GM06990 (cell line): Measurements from ENCODE around the gene RIC3.

ENCODE experiments used
- DNase-seq: peaks from one replicate; pipeline ENCODE4 v3.0.0-alpha.2; 2011; ENCODE audit not compliant: insufficient read length; ENCODE audit errors: extremely low read depth
- H3K27me3 ChIP-seq: replicated peaks from 2 replicates; pipeline ENCODE4 v1.6.0; 2011; ENCODE audit warnings: low read length; ENCODE audit not compliant: control insufficient read depth, insufficient read depth
- H3K36me3 ChIP-seq: 2 replicates; pipeline ENCODE4 v1.5.1; 2011; ENCODE audit warnings: low read length; ENCODE audit not compliant: control insufficient read depth, insufficient read depth
- H3K4me3 ChIP-seq: replicated peaks from 2 replicates; pipeline ENCODE4 v1.5.1; 2011; ENCODE audit warnings: low read depth, mild to moderate bottlenecking, control low read depth, low read length
- CTCF ChIP-seq: IDR thresholded peaks from 2 replicates; pipeline ENCODE4 v1.5.1; 2011; ENCODE audit warnings: low read length, control low read depth, mild to moderate bottlenecking, inconsistent platforms; ENCODE audit not compliant: insufficient read depth, poor library complexity, severe bottlenecking

The RIC3 gene

GRCh38 chr11:8086001-8086479, 82.8 kb downstream of the RIC3 start:
- peaks cover 2% of the 10 kb centered on the region; the same call in 1 of the 2 replicates for H3K27me3 ChIP-seq
- H3K4me3 ChIP-seq: no peak overlapping the region
- no peak for TF ChIP-seq CTCF
- no peaks in the 10 kb centered on the region for H3K36me3 ChIP-seq
- no peak for DNase-seq

DNA sequence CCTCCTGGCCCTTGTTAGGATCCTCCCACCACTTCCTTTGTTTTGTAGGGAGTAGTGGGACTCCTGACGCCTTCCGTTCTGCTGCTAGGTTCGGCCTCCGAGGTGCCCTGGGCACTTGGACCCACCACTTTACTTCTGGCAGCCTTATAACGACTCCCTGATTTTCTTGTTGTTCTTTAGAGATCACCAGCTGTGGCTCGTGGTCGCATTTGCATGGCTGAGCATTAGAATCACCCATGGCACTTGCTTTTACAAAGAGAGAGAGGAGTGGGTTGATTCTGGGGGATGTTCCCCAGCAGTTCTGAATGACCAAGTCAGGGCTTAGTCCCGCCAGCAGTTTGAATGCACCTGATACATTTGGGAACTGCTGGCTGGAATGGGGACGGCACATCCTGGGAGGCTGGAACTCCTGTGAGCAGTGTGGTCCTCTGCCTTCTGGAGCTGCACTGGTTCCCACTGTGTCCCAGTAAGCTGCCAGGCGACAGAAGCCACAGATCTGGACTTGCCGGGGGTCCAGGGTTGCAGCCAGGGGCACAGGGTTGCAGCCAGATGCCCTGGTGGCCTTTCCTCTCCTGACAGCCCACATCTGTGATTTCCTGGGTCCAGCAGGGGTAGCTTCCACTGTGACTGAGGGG, 83.7 kb downstream of the RIC3 start:
- DNase-seq: no peak
- TF ChIP-seq CTCF: no peak
- Histone ChIP-seq H3K36me3 (no peaks in the 10 kb centered on the region), H3K4me3 (no peak overlapping the region), H3K27me3 (peaks cover 2% of the 10 kb centered on the region; the same call in 1 of the 2 replicates)

GRCh38 chr11:8084352-8084751, 84.5 kb downstream of the RIC3 start:
- no peaks in the 10 kb centered on the region for H3K36me3 ChIP-seq
- peaks cover 2% of the 10 kb centered on the region; the same call in 1 of the 2 replicates for H3K27me3 ChIP-seq
- no peak for TF ChIP-seq CTCF
- H3K4me3 ChIP-seq: no peak overlapping the region
- DNase-seq: no peak

- no peak for TF ChIP-seq CTCF
- Histone ChIP-seq H3K36me3 (no peaks in the 10 kb centered on the region), H3K4me3 (no peak overlapping the region), H3K27me3 (peaks cover 2% of the 10 kb centered on the region; the same call in 1 of the 2 replicates)
- DNase-seq: no peak
Measured at GRCh38 chr11:8083871-8084281, 84.9 kb downstream of the RIC3 start.

DNA sequence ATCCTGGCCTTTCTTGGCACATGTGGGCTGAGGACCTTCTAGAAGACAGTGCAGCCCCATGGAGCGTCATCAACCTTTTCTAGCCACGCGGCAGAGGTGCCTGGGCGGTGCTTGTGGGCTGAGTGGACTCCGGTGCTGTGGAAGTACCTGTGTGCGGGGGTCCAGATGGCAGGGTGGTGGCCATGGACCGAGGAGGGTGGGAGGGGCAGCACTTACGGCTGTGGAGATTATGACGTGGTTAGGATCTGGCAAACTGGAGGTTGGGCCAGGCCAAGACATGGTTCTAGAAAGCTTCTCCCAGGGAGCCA, 85.8 kb downstream of the RIC3 start:
- peaks cover 2% of the 10 kb centered on the region; the same call in 1 of the 2 replicates for H3K27me3 ChIP-seq
- no peaks in the 10 kb centered on the region for H3K36me3 ChIP-seq
- TF ChIP-seq CTCF: no peak
- no peak overlapping the region for H3K4me3 ChIP-seq
- no peak for DNase-seq

- H3K4me3 ChIP-seq: no peak overlapping the region
- DNase-seq: no peak
- H3K36me3 ChIP-seq: no peaks in the 10 kb centered on the region
- TF ChIP-seq CTCF: no peak
- peaks cover 2% of the 10 kb centered on the region; the same call in 1 of the 2 replicates for H3K27me3 ChIP-seq
Measured at GRCh38 chr11:8082391-8083087, 86.3 kb downstream of the RIC3 start.
